Cardiac muscle cell (in vitro differentiated cells and primary cell): ENCODE data around the gene POLQ. TPM values are rescaled to one million over a fixed set of nuclear protein-coding genes. Genes with fewer than 3 reads are reported as not detected.

Experiments
- DNase-seq, 2 donors: peaks; one replicate each; pipeline versions ENCODE4 v3.0.0 to v3.0.0-alpha.2; 2010 to 2017; ENCODE audit warnings: low read depth in 1 of 2, low spot score in 1 of 2
- H3K27ac ChIP-seq: fragments of 200-600 bp; sonication (generic); 2 replicates; pipeline ENCODE4 v1.5.1; 2016
- H3K27me3 ChIP-seq: fragments of 200-600 bp; sonication (generic); 2 replicates; pipeline ENCODE4 v1.6.0; 2016; ENCODE audit warnings: control low read depth
- H3K36me3 ChIP-seq: fragments of 200-600 bp; sonication (generic); 2 replicates; pipeline ENCODE4 v1.5.1; 2016; ENCODE audit warnings: control low read depth
- H3K4me1 ChIP-seq: fragments of 200-600 bp; sonication (generic); 2 replicates; pipeline ENCODE4 v1.8.1; 2017; ENCODE audit warnings: low read depth, mild to moderate bottlenecking, mixed run types
- H3K4me3 ChIP-seq: fragments of 200-600 bp; sonication (generic); 2 replicates; pipeline ENCODE4 v1.5.1; 2016; ENCODE audit warnings: mild to moderate bottlenecking
- H3K9me3 ChIP-seq: fragments of 200-600 bp; sonication (generic); 2 replicates; pipeline ENCODE4 v1.5.1; 2017; ENCODE audit warnings: low read depth, mild to moderate bottlenecking, control low read depth
- polyA plus RNA-seq: library from polyadenylated mRNA; unstranded; fragments of >200 nt; fragmentation: Nextera tagmentation; extraction: Ambion mirVana; gene quantifications from 2 replicates; pipeline ENCODE4 v1.2.1, GENCODE V29; 2016
- total RNA-seq: library from RNA; depleted of rRNA; stranded (reverse); fragments of >200 nt; gene quantifications from 2 replicates; pipeline ENCODE4 v1.2.3, GENCODE V29; 2016
- TF ChIP-seq, protein P1 (sequence below): IDR thresholded peaks from 2 replicates; pipeline ENCODE4 v1.5.1; 2012; ENCODE audit warnings: low read depth, mild to moderate bottlenecking, low read length

The POLQ gene
- total and polyA plus RNA-seq, 2 experiments from 2014 or later: 2.2 to 7.1 TPM

DNA sequence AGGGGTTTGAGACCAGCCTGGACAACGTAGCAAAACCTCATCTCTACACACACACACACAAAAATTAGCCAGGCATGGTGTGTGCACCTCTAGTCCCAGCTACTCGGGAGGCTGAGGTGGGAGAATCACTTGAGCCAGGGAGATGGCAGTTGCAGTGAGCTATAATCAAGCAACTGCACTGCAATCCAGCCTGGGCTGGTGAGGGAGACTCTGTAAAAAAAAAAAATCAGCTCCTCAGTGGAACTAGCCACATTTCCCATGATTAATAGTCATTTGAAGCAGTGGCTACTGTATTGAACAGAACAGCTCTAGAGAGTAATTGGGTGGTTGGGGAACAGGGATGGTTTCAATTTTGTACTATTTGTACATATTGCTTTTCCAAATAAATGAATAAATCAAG is 35.9 kb upstream of the POLQ start:
- no peak for DNase-seq

DNA sequence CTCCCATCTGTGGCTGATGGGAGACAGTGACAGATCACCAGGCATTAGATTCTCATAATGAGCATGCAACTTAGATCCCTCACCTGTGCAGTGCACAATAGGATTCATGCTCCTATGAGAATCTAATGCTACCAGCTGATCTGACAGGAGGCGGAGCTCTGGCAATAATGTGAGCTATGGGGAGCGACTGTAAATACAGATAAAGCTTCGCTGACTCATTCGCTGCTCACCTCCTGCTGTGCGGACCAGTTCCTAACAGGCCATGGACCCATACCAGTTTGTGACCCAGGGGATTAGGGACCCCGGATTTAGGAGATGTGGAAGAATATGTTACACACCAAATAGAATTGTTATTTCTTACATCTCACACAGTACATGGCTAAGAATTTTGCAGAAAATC is 28.7 kb upstream of the POLQ start:
- Histone ChIP-seq H3K9me3 (no peaks in the 10 kb centered on the region), H3K36me3 (no peaks in the 10 kb centered on the region), H3K27ac (no peak overlapping the region), H3K4me3 (no peak overlapping the region), H3K27me3 (no peaks in the 10 kb centered on the region), H3K4me1 (no peaks in the 10 kb centered on the region)
- TF ChIP-seq, protein P1, sequence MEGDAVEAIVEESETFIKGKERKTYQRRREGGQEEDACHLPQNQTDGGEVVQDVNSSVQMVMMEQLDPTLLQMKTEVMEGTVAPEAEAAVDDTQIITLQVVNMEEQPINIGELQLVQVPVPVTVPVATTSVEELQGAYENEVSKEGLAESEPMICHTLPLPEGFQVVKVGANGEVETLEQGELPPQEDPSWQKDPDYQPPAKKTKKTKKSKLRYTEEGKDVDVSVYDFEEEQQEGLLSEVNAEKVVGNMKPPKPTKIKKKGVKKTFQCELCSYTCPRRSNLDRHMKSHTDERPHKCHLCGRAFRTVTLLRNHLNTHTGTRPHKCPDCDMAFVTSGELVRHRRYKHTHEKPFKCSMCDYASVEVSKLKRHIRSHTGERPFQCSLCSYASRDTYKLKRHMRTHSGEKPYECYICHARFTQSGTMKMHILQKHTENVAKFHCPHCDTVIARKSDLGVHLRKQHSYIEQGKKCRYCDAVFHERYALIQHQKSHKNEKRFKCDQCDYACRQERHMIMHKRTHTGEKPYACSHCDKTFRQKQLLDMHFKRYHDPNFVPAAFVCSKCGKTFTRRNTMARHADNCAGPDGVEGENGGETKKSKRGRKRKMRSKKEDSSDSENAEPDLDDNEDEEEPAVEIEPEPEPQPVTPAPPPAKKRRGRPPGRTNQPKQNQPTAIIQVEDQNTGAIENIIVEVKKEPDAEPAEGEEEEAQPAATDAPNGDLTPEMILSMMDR: no peak
- peak in 1 of 2 donors; percentile 49 for DNase-seq

More for the DNA sequence above, 35.9 kb upstream of the POLQ start:
- H3K9me3 ChIP-seq: no peaks in the 10 kb centered on the region
- H3K27me3 ChIP-seq: no peaks in the 10 kb centered on the region
- TF ChIP-seq, protein P1: no peak
- H3K4me3 ChIP-seq: no peak overlapping the region
- no peaks in the 10 kb centered on the region for H3K36me3 ChIP-seq
- H3K4me1 ChIP-seq: no peaks in the 10 kb centered on the region
- no peak overlapping the region for H3K27ac ChIP-seq

DNA sequence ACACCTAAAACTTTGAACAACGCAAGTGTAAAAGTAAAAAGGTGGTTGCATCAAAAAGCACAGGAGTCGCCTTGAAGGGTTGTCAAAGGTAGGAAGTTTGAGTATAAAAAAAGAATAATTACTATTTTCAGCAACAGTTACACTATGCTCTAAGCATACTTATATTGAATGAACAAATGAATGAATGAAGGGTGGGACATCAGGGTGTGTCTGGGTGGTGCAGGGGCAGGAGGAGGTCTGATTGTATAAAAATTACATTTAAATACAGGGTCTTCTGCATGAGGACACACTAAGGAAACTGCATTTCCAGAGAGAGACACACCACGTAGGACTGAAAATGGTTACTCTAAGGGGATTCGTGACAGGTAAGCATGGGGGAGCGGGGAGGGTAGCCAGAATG is 21.9 kb upstream of the POLQ start, which contains the start of gene ARGFX:
ARGFX (plus strand) TSS at position 301 of the 400 bp plus-strand sequence. CDS start 2,765 bp downstream, outside the sequence.
- Histone ChIP-seq H3K27ac (no peak within 1 kb of the TSS), H3K4me1 (no peaks in the 10 kb centered on the region), H3K4me3 (no peak within 1 kb of the TSS), H3K9me3 (no peaks in the 10 kb centered on the region), H3K36me3 (no peaks in the 10 kb centered on the region), H3K27me3 (no peaks in the 10 kb centered on the region)
- TF ChIP-seq, protein P1: no peak
- DNase-seq: no peak

DNA sequence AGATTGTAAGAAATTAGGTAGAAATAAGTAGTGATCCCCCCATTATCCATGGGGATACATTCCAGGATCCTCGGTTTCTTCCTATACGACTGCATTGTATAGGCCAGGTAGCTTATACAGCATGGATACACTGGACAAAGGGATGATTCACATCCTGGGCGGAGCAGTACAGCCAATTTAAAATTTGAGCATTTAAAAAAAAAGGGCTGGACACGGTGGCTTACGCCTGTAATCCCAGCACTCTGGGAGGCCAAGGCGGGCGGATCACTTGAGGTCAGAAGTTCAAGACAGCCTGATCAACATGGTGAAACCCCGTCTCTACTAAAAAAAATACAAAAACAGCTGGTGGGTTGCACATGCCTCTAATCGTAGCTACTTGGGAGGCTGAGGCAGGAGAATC is 21.0 kb upstream of the POLQ start:
- H3K36me3 ChIP-seq: no peaks in the 10 kb centered on the region
- H3K27ac ChIP-seq: no peak overlapping the region
- DNase-seq: no peak

DNA sequence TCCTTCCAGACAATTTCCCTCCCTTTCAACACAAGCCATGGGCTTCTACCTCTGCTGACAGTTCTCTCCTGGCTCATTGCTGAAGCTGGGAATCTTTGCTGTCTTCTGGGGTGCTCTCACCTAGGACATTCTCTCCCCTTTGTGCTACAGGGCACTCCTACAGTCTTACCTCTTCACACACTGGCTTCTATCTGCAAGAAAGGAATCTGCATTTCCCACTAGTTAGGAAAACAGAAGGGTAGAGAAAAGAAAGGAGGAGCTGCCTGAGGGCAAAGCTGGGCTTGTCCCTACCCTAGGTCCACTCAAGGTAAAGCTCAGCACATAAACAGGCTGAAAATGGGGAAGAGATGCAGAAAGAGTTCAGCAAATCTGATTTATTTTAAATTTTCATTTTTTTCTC is 16.4 kb upstream of the POLQ start:
- H3K27ac ChIP-seq: no peak overlapping the region
- no peak for DNase-seq
- no peaks in the 10 kb centered on the region for H3K4me1 ChIP-seq
- no peaks in the 10 kb centered on the region for H3K27me3 ChIP-seq
- no peaks in the 10 kb centered on the region for H3K36me3 ChIP-seq
- H3K9me3 ChIP-seq: no peaks in the 10 kb centered on the region
- H3K4me3 ChIP-seq: no peak overlapping the region
- TF ChIP-seq, protein P1: no peak

More for the DNA sequence above, 21.0 kb upstream of the POLQ start:
- H3K4me3 ChIP-seq: no peak overlapping the region
- H3K27me3 ChIP-seq: no peaks in the 10 kb centered on the region
- TF ChIP-seq, protein P1: no peak
- no peaks in the 10 kb centered on the region for H3K4me1 ChIP-seq
- H3K9me3 ChIP-seq: no peaks in the 10 kb centered on the region

DNA sequence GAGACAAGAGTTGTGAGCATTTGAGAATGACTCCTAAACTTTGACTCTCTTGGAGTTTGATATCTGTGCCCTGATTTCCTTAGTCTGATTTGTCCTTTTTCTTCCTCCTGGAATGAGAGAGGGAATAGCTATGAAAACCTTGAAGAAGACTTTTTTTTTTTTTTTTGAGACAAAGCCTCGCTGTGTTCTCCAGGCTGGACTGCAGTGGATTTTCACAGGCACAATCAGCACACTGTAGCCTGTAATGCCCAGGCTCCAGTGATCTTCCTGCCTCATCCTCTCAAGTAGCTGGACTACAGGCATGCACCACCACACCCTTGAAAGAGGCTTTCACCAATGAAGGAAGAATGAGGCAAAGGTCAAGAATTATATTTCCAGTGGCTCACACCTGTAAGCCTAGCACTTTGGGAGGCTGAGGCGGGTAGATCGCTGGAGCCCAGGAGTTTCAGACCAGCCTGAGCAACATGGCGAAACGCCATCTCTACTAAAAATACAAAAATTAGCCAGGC is 11.7 kb upstream of the POLQ start:
- no peak overlapping the region for H3K27ac ChIP-seq
- DNase-seq: no peak
- H3K9me3 ChIP-seq: no peaks in the 10 kb centered on the region
- TF ChIP-seq, protein P1: no peak
- H3K36me3 ChIP-seq: no peaks in the 10 kb centered on the region
- peaks cover 4% of the 10 kb centered on the region for H3K4me1 ChIP-seq
- H3K27me3 ChIP-seq: no peaks in the 10 kb centered on the region
- H3K4me3 ChIP-seq: no peak overlapping the region
